SU-DHL-6 (cell line): ENCODE measurements around the gene MEIOC.

ENCODE experiments used
- EZH2phosphoT487 ChIP-seq: fragments of 200-600 bp; sonication (generic), shearing (Covaris generic); conservative IDR thresholded peaks from 2 replicates; pipeline ENCODE4 v1.6.1; 2018; ENCODE audit warnings: mild to moderate bottlenecking, antibody characterized with exemption, low read length, moderate library complexity, mixed read lengths
- TF ChIP-seq, protein P1 (sequence below): fragments of 200-600 bp; sonication (generic); IDR thresholded peaks from one replicate; pipeline ENCODE4 v1.5.1; 2017; ENCODE audit warnings: antibody characterized with exemption, mild to moderate bottlenecking, low read length, moderate library complexity; ENCODE audit not compliant: insufficient read depth, poor library complexity, severe bottlenecking

DNA sequence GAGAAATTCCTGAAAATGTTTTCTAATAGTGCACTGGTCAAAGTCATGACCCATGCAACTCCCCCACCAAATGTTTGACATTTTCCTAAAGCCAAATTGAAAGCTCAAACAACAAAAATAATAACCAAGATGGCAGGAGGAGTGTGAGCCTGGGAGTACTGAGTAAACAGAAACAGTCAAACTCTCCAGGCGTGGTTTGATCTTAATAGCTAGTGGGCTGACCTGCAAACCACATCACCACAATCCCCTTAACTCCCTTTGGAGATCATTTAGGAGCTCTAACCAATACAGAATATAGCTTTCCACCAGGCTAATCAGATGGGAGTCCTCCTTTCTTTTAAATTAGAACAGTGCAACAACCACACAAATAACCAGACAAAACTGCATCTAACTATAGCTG lies 19.2 kb upstream of the MEIOC start:
- TF ChIP-seq, protein P1, sequence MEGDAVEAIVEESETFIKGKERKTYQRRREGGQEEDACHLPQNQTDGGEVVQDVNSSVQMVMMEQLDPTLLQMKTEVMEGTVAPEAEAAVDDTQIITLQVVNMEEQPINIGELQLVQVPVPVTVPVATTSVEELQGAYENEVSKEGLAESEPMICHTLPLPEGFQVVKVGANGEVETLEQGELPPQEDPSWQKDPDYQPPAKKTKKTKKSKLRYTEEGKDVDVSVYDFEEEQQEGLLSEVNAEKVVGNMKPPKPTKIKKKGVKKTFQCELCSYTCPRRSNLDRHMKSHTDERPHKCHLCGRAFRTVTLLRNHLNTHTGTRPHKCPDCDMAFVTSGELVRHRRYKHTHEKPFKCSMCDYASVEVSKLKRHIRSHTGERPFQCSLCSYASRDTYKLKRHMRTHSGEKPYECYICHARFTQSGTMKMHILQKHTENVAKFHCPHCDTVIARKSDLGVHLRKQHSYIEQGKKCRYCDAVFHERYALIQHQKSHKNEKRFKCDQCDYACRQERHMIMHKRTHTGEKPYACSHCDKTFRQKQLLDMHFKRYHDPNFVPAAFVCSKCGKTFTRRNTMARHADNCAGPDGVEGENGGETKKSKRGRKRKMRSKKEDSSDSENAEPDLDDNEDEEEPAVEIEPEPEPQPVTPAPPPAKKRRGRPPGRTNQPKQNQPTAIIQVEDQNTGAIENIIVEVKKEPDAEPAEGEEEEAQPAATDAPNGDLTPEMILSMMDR, result no peak
- no peak for TF ChIP-seq EZH2phosphoT487
